Medulla oblongata (tissue), 1 donor: ENCODE data around the gene OR3A2.
"Not testable (repeated sequence)": the region's sequence is repeated elsewhere in the genome, so short reads cannot be mapped to it uniquely, and the experiment has no call there.

Source experiments
- DNase-seq: peaks from one replicate; pipeline ENCODE4 v3.0.0-alpha.2; 2015; ENCODE audit errors: extremely low spot score

The OR3A2 gene

DNA sequence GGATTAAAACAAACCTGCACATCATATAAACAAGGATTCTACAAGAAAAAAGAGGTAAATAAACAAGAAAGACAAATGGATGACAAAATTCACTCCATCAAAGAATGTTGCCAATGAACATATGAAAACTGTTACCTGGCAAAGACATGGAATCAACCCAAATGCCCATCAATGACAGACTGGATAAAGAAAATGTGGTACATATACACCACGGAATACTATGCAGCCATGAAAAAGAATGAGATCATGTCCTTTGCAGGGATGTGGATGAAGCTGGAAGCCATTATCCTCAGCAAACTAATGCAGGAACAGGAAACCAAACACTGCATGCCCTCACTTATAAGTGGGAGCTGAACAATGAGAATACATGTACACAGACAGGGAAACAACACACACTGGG lies 92.6 kb downstream of the OR3A2 start:
- DNase-seq, result not testable (repeated sequence)

- no peak for DNase-seq
Measured at GRCh38 chr17:3282901-3283300, 103.2 kb downstream of the OR3A2 start.

GRCh38 chr17:3276126-3276525 lies 110.0 kb downstream of the OR3A2 start:
- no peak for DNase-seq

DNA sequence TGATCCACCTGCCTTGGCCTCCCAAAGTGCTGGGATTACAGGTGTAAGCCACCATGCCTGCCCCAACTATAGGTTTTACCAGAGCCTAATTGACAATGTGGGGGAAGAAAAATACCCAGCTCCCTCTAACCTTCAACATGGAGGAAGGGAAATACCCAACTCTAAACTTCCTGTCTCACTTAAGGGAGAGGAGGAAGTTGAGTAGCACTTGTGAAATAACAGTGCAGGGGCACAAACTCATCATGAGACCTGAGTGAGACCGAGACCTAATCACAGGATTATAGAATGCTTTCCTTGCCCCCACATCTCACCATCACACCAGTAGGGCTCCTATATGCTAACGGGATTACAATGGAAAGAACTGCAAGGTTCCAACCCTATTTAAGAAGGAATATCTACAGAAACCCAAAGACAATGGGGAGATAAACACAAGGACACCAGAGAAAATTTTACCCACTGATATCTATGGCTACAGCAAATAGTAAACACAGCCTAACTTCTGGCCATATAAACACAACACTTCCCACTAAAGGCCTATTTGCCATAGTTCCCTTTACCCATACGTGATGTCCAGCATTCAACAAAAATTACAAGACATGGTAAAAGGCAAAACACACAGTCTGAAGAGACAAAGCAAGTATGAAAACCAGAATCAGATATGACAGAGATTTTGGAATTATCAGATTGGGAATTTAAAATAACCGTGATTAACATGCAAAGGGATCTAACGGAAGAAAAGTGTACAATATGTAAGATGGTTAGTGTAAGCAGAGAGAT lies 114.8 kb downstream of the OR3A2 start:
- peak; percentile 2 for DNase-seq

DNA sequence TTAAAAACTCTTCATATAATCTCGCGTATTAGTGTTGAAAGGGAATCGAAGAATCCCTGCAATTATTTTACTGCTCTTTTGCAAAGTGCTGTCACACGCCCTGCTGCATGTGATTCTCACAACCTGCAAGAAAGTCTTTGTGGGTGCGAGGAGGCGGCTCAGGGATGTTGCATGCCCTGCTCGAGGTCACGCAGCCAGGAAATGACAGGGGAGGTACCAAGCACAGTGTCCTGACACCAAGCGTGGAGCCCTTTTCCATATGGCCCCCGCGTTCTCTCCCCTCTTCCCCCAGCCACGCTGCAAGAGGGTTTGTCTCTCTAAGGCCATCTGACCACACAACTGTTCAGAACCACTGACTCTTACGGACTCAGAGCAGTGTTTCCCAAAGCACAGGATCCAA lies 125.5 kb downstream of the OR3A2 start:
- DNase-seq, result no peak

- DNase-seq, result no peak
Measured at GRCh38 chr17:3260163-3260562, 125.9 kb downstream of the OR3A2 start.

- no peak for DNase-seq
Measured at GRCh38 chr17:3256575-3256974, 129.5 kb downstream of the OR3A2 start.

DNA sequence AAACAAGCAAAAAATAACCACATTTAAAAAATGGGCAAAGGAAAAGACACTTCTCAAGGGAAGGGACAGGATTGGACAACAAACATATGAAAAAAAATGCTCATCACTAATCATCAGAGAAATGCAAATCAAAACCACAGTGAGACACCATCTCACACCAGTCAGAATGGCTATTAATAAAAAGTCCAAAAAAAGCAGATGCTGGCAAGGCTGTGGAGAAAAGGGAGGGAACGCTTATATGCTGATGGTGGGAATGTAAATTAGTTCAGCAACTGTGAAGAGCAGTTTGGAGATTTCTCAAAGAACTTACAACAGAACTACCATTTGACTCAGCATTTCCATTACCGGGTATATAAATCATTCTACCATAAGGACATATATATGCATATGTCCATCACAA lies 137.1 kb downstream of the OR3A2 start:
- DNase-seq, result not testable (repeated sequence)

DNA sequence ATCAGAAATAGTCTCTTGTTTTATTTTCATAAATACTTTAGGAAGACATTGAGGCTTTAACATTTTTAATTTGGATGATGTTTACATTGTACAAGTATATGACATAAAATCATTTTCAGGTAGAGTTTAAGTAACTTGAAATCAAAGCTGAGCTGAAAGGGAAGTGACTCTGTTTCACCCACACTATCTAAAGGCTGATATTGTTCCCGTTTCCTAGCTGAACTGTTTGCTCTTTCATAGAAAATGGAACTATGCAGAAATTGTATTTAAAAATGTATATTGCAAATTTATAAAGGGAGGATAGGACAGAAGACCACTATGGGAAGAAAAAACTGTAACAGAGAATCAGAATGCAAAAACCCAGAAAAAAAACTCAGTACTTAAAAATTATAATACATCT lies 141.3 kb downstream of the OR3A2 start:
- peak; percentile 12 for DNase-seq

- DNase-seq, result not testable (repeated sequence)
Measured at GRCh38 chr17:3241044-3241443, 145.1 kb downstream of the OR3A2 start.

GRCh38 chr17:3238685-3239084 lies 147.4 kb downstream of the OR3A2 start:
- DNase-seq, result peak; percentile 9

DNA sequence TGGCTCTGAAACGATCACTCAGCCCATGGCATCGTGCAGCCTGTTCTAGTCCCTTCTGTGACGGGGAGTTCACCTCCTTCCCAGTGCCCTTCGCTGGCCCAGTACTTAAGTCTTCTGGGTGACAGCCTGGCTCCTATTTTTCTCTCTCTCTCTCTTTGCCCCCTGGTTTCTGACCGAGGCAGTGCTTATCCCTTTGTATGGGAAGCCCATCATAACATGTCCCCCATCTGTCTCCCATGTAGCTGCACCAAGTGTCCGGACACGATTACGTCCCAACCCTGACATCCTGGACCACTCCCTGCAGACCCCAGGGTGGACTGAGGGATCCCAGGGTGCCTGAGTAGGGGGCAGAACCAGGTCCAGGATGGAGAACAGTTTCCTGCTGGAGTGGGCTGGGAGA lies 153.8 kb downstream of the OR3A2 start:
- not testable (repeated sequence) for DNase-seq
